ENCODE measurements around the gene RPS6KC1. TPM values are rescaled to one million over a fixed set of nuclear protein-coding genes. Genes with fewer than 3 reads are reported as not detected.
A peak's percentile ranks its signal among the peaks of the same experiment; 100 is the strongest.
"Not testable (repeated sequence)": the region's sequence is repeated elsewhere in the genome, so short reads cannot be mapped to it uniquely, and the experiment has no call there.

The RPS6KC1 gene
- polyA plus RNA-seq, 3 donors = 23.0 to 26.2 (median 25.2) TPM

- no peak for DNase-seq (ENCODE audit: low read depth in 3 of 3, low spot score in 2 of 3)
These were observed 149.6 kb downstream of the RPS6KC1 start for GRCh38 chr1:213200630-213201029.

GRCh38 chr1:213201380-213202155, 150.5 kb downstream of the RPS6KC1 start:
- DNase-seq (ENCODE audit: low read depth in 3 of 3, low spot score in 2 of 3) = no peak

GRCh38 chr1:213211201-213211600, 160.2 kb downstream of the RPS6KC1 start:
- DNase-seq (ENCODE audit: low read depth in 3 of 3, low spot score in 2 of 3) = no peak

- DNase-seq (ENCODE audit: low read depth in 3 of 3, low spot score in 2 of 3) = not testable (repeated sequence)
These were observed 168.0 kb downstream of the RPS6KC1 start for GRCh38 chr1:213219076-213219475.

GRCh38 chr1:213221209-213221608, 170.2 kb downstream of the RPS6KC1 start:
- no peak for DNase-seq (ENCODE audit: low read depth in 3 of 3, low spot score in 2 of 3)

- no peak for DNase-seq (ENCODE audit: low read depth in 3 of 3, low spot score in 2 of 3)
These were observed 176.4 kb downstream of the RPS6KC1 start for GRCh38 chr1:213227458-213227857.

GRCh38 chr1:213231795-213232231, 180.8 kb downstream of the RPS6KC1 start:
- DNase-seq (ENCODE audit: low read depth in 3 of 3, low spot score in 2 of 3) = no peak

GRCh38 chr1:213242883-213243282, 191.8 kb downstream of the RPS6KC1 start:
- no peak for DNase-seq (ENCODE audit: low read depth in 3 of 3, low spot score in 2 of 3)

GRCh38 chr1:213244664-213245091, 193.6 kb downstream of the RPS6KC1 start:
- DNase-seq (ENCODE audit: low read depth in 3 of 3, low spot score in 2 of 3) = peak in 2 of 3 donors; percentile 13 to 29

- no peak for DNase-seq (ENCODE audit: low read depth in 3 of 3, low spot score in 2 of 3)
These were observed 194.3 kb downstream of the RPS6KC1 start for GRCh38 chr1:213245260-213245910.

GRCh38 chr1:213247038-213247437, 196.0 kb downstream of the RPS6KC1 start:
- DNase-seq (ENCODE audit: low read depth in 3 of 3, low spot score in 2 of 3) = no peak

GRCh38 chr1:213249395-213249794, 198.4 kb downstream of the RPS6KC1 start:
- DNase-seq (ENCODE audit: low read depth in 3 of 3, low spot score in 2 of 3) = no peak

- no peak for DNase-seq (ENCODE audit: low read depth in 3 of 3, low spot score in 2 of 3)
These were observed 199.0 kb downstream of the RPS6KC1 start for GRCh38 chr1:213250041-213250440.

GRCh38 chr1:213250446-213250845, 199.4 kb downstream of the RPS6KC1 start:
- DNase-seq (ENCODE audit: low read depth in 3 of 3, low spot score in 2 of 3) = no peak

GRCh38 chr1:213251972-213252371, 200.9 kb downstream of the RPS6KC1 start:
- no peak for DNase-seq (ENCODE audit: low read depth in 3 of 3, low spot score in 2 of 3)

- no peak for DNase-seq (ENCODE audit: low read depth in 3 of 3, low spot score in 2 of 3)
These were observed 205.5 kb downstream of the RPS6KC1 start for GRCh38 chr1:213256438-213257087.

GRCh38 chr1:213260311-213261075, 209.5 kb downstream of the RPS6KC1 start:
- DNase-seq (ENCODE audit: low read depth in 3 of 3, low spot score in 2 of 3) = no peak

GRCh38 chr1:213264531-213264930, 213.5 kb downstream of the RPS6KC1 start:
- no peak for DNase-seq (ENCODE audit: low read depth in 3 of 3, low spot score in 2 of 3)

- no peak for DNase-seq (ENCODE audit: low read depth in 3 of 3, low spot score in 2 of 3)
These were observed 216.1 kb downstream of the RPS6KC1 start for GRCh38 chr1:213266983-213267772.

- DNase-seq (ENCODE audit: low read depth in 3 of 3, low spot score in 2 of 3) = no peak
These were observed 217.2 kb downstream of the RPS6KC1 start for GRCh38 chr1:213268221-213268620.
